Neural progenitor cell (in vitro differentiated cells): Measurements from ENCODE around the gene GMPPA. TPM values are rescaled to one million over a fixed set of nuclear protein-coding genes. Genes with fewer than 3 reads are reported as not detected.
A peak's percentile ranks its signal among the peaks of the same experiment; 100 is the strongest.

Experiments
- DNase-seq: peaks from one replicate; pipeline ENCODE4 v3.0.0-alpha.2; 2016; ENCODE audit warnings: low spot score
- H2AFZ ChIP-seq: fragments of 200-600 bp; sonication (generic); replicated peaks from 2 replicates; pipeline ENCODE4 v1.6.1; 2016; ENCODE audit warnings: antibody characterized with exemption
- H3F3A ChIP-seq: fragments of 200-600 bp; sonication (generic); 2 replicates; pipeline ENCODE4 v1.6.1; 2016; ENCODE audit warnings: antibody characterized with exemption, low read depth
- H3K27ac ChIP-seq: fragments of 200-600 bp; sonication (generic); 2 replicates; pipeline ENCODE4 v1.5.1; 2016; ENCODE audit warnings: mild to moderate bottlenecking
- H3K27me3 ChIP-seq: fragments of 200-600 bp; sonication (generic); 2 replicates; pipeline ENCODE4 v1.6.1; 2016; ENCODE audit warnings: mild to moderate bottlenecking, moderate library complexity
- H3K36me3 ChIP-seq: fragments of 200-600 bp; sonication (generic); 2 replicates; pipeline ENCODE4 v1.5.1; 2016
- H3K4me1 ChIP-seq: fragments of 200-600 bp; sonication (generic); 2 replicates; pipeline ENCODE4 v1.6.1; 2016; ENCODE audit warnings: mixed run types
- H3K4me2 ChIP-seq: fragments of 200-600 bp; sonication (generic); 2 replicates; pipeline ENCODE4 v1.6.1; 2016
- H3K4me3 ChIP-seq: fragments of 200-600 bp; sonication (generic); 2 replicates; pipeline ENCODE4 v1.5.1; 2016
- H3K79me2 ChIP-seq: fragments of 200-600 bp; sonication (generic); 2 replicates; pipeline ENCODE4 v1.6.1; 2016; ENCODE audit warnings: low read depth
- H3K9ac ChIP-seq: fragments of 200-600 bp; sonication (generic); 2 replicates; pipeline ENCODE4 v1.6.1; 2016
- H3K9me3 ChIP-seq: fragments of 200-600 bp; sonication (generic); 2 replicates; pipeline ENCODE4 v1.5.1; 2016; ENCODE audit warnings: low read depth
- H4K20me1 ChIP-seq: fragments of 200-600 bp; sonication (generic); 2 replicates; pipeline ENCODE4 v1.6.1; 2016; ENCODE audit warnings: low read depth
- H3K27ac Mint-ChIP-seq: 3 replicates; pipeline ENCODE4 v1.8.0; 2021; ENCODE audit warnings: mixed read lengths
- H3K27me3 Mint-ChIP-seq: 2 replicates; pipeline ENCODE4 v1.8.0; 2022; ENCODE audit warnings: low read depth, mild to moderate bottlenecking, inconsistent platforms, moderate library complexity, mixed read lengths; ENCODE audit not compliant: insufficient read depth
- H3K36me3 Mint-ChIP-seq: 3 replicates; pipeline ENCODE4 v1.8.0; 2021; ENCODE audit warnings: mixed read lengths
- H3K4me1 Mint-ChIP-seq: 3 replicates; pipeline ENCODE4 v1.8.0; 2021; ENCODE audit warnings: mixed read lengths
- H3K4me3 Mint-ChIP-seq: 3 replicates; pipeline ENCODE4 v1.8.0; 2021; ENCODE audit warnings: mild to moderate bottlenecking, moderate library complexity, mixed read lengths
- H3K9me3 Mint-ChIP-seq: 3 replicates; pipeline ENCODE4 v1.8.0; 2020; ENCODE audit warnings: mixed read lengths
- CTCF ChIP-seq: fragments of 200-600 bp; sonication (generic); IDR thresholded peaks from 2 replicates; pipeline ENCODE4 v1.5.1; 2017; ENCODE audit warnings: antibody characterized with exemption, mild to moderate bottlenecking
- EZH2 ChIP-seq: fragments of 200-600 bp; sonication (generic); IDR thresholded peaks from 2 replicates; pipeline ENCODE4 v1.6.1; 2017; ENCODE audit warnings: antibody characterized with exemption, mild to moderate bottlenecking, moderate library complexity
- EZH2phosphoT487 ChIP-seq: fragments of 200-600 bp; sonication (generic); IDR thresholded peaks from 2 replicates; pipeline ENCODE4 v1.6.1; 2017; ENCODE audit warnings: antibody characterized with exemption
- microRNA-seq: library from miRNA; unstranded; fragments of <30 nt; microRNA quantifications from one replicate; pipeline ENCODE4, GENCODE V29; 2016
- small RNA-seq: library from RNA; depleted of rRNA; stranded (forward); fragments of <200 nt; gene quantifications from one replicate; pipeline ENCODE3, GENCODE V24; 2015
- total RNA-seq: library from RNA; depleted of rRNA; stranded (reverse); fragments of >200 nt; gene quantifications from 2 replicates; pipeline ENCODE4 v1.2.3, GENCODE V29; 2015; ENCODE audit warnings: low replicate concordance

GMPPA gene
- total RNA-seq, 1 donor from 2014 or later = 49.3 TPM

- H3K79me2 ChIP-seq = no peaks in the 10 kb centered on the region
- no peak for DNase-seq
These were observed 55.7 kb downstream of the GMPPA start for GRCh38 chr2:219554350-219554749.

GRCh38 chr2:219555956-219556355 lies 57.3 kb downstream of the GMPPA start:
- no peaks in the 10 kb centered on the region for H3K9me3 ChIP-seq
- H3K79me2 ChIP-seq = no peaks in the 10 kb centered on the region

More at GRCh38 chr2:219554350-219554749, 55.7 kb downstream of the GMPPA start:
- Histone ChIP-seq H4K20me1 (peaks cover 14% of the 10 kb centered on the region), H3K9me3 (no peaks in the 10 kb centered on the region), H3F3A (no peaks in the 10 kb centered on the region), H3K27ac (no peak overlapping the region), H3K9ac (no peak overlapping the region), H2AFZ (no peak overlapping the region), H3K36me3 (no peaks in the 10 kb centered on the region), H3K4me1 (peaks cover 5% of the 10 kb centered on the region), H3K4me3 (no peak overlapping the region), H3K27me3 (peaks cover 39% of the 10 kb centered on the region), H3K4me2 (no peak overlapping the region)
- H3K36me3 Mint-ChIP-seq = peaks cover 9% of the 10 kb centered on the region
- peaks cover 11% of the 10 kb centered on the region for H3K4me1 Mint-ChIP-seq
- H3K4me3 Mint-ChIP-seq = peak overlapping the region; percentile 80
- no peak overlapping the region for H3K27ac Mint-ChIP-seq
- H3K27me3 Mint-ChIP-seq = peaks cover 15% of the 10 kb centered on the region
- no peaks in the 10 kb centered on the region for H3K9me3 Mint-ChIP-seq
- TF ChIP-seq CTCF = no peak
- no peak for TF ChIP-seq EZH2
- TF ChIP-seq EZH2phosphoT487 = no peak

GRCh38 chr2:219556413-219556812 lies 57.7 kb downstream of the GMPPA start:
- DNase-seq = no peak
- H3K27ac Mint-ChIP-seq = no peak overlapping the region
- peaks cover 11% of the 10 kb centered on the region for H3K36me3 Mint-ChIP-seq
- H3K4me1 ChIP-seq = peaks cover 2% of the 10 kb centered on the region
- peaks cover 5% of the 10 kb centered on the region for H3F3A ChIP-seq
- no peak overlapping the region for H2AFZ ChIP-seq
- TF ChIP-seq EZH2 = no peak
- H3K4me1 Mint-ChIP-seq = peaks cover 10% of the 10 kb centered on the region
- H3K27ac ChIP-seq = no peak overlapping the region
- no peaks in the 10 kb centered on the region for H3K79me2 ChIP-seq
- H3K4me3 Mint-ChIP-seq = no peak overlapping the region
- peaks cover 13% of the 10 kb centered on the region for H4K20me1 ChIP-seq
- no peak overlapping the region for H3K4me2 ChIP-seq
- no peaks in the 10 kb centered on the region for H3K9me3 Mint-ChIP-seq
- H3K4me3 ChIP-seq = no peak overlapping the region
- H3K27me3 ChIP-seq = peaks cover 26% of the 10 kb centered on the region
- peaks cover 15% of the 10 kb centered on the region for H3K27me3 Mint-ChIP-seq
- no peaks in the 10 kb centered on the region for H3K36me3 ChIP-seq
- H3K9ac ChIP-seq = no peak overlapping the region
- no peaks in the 10 kb centered on the region for H3K9me3 ChIP-seq

More at GRCh38 chr2:219555956-219556355, 57.3 kb downstream of the GMPPA start:
- no peaks in the 10 kb centered on the region for H3K9me3 Mint-ChIP-seq
- peaks cover 5% of the 10 kb centered on the region for H3K4me1 ChIP-seq
- H3F3A ChIP-seq = peaks cover 5% of the 10 kb centered on the region
- H3K4me2 ChIP-seq = no peak overlapping the region
- H3K27me3 Mint-ChIP-seq = peaks cover 15% of the 10 kb centered on the region
- no peak overlapping the region for H2AFZ ChIP-seq
- H3K4me3 Mint-ChIP-seq = no peak overlapping the region
- peaks cover 11% of the 10 kb centered on the region for H3K4me1 Mint-ChIP-seq
- H3K9ac ChIP-seq = no peak overlapping the region
- no peak overlapping the region for H3K27ac Mint-ChIP-seq
- peaks cover 11% of the 10 kb centered on the region for H3K36me3 Mint-ChIP-seq
- TF ChIP-seq CTCF (no peak), EZH2 (no peak), EZH2phosphoT487 (no peak)
- no peak for DNase-seq
- peaks cover 31% of the 10 kb centered on the region for H3K27me3 ChIP-seq
- no peaks in the 10 kb centered on the region for H3K36me3 ChIP-seq
- no peak overlapping the region for H3K27ac ChIP-seq
- no peak overlapping the region for H3K4me3 ChIP-seq
- peaks cover 15% of the 10 kb centered on the region for H4K20me1 ChIP-seq

Small RNA genes within 50 kb of the gene (microRNA-seq; reads per million reads assigned to microRNA genes)
- gene MIR3132 = not detected

Small RNA genes within 50 kb of the gene (small RNA-seq; reads per million reads assigned to genes)
- not detected for gene MIR3132

Other genes with a start within 250 kb of the GMPPA start
- gene TUBA4B, start 245.6 kb upstream of the GMPPA start, total RNA-seq = not detected in 2 replicates
- 0.56 TPM in 1 of 2 replicates, not detected in the other for gene TUBA4A, start 245.0 kb upstream of the GMPPA start, total RNA-seq
- gene DNAJB2, start 219.5 kb upstream of the GMPPA start, total RNA-seq = 35.0 and 37.0 TPM in 2 replicates
- 0.60 and 4.2 TPM in 2 replicates for gene PTPRN, start 189.5 kb upstream of the GMPPA start, total RNA-seq
- not detected in 2 replicates for gene RESP18, start 166.1 kb upstream of the GMPPA start, total RNA-seq
- 36.6 and 120 TPM in 2 replicates for gene DNPEP, start 111.0 kb upstream of the GMPPA start, total RNA-seq
- gene DES, start 80.5 kb upstream of the GMPPA start, total RNA-seq = 0.31 TPM in 1 of 2 replicates, not detected in the other
- gene SPEG, start 64.0 kb upstream of the GMPPA start, total RNA-seq = 5.6 and 18.4 TPM in 2 replicates
- gene ASIC4, start 15.6 kb downstream of the GMPPA start, total RNA-seq = 0.26 and 2.4 TPM in 2 replicates
- 6.7 and 27.7 TPM in 2 replicates for gene CHPF, start 44.9 kb downstream of the GMPPA start, total RNA-seq
- 0.79 and 2.3 TPM in 2 replicates for gene TMEM198, start 45.1 kb downstream of the GMPPA start, total RNA-seq
- gene OBSL1, start 72.6 kb downstream of the GMPPA start, total RNA-seq = 31.0 and 111 TPM in 2 replicates
- 0.31 TPM in 1 of 2 replicates, not detected in the other for gene INHA, start 73.4 kb downstream of the GMPPA start, total RNA-seq
- 16.8 and 22.7 TPM in 2 replicates for gene STK11IP, start 99.0 kb downstream of the GMPPA start, total RNA-seq
- 0.88 and 3.7 TPM in 2 replicates for gene SLC4A3, start 128.7 kb downstream of the GMPPA start, total RNA-seq